Stomach (tissue), 9 donors: ENCODE measurements around the gene COG2. TPM values are rescaled to one million over a fixed set of nuclear protein-coding genes. Genes with fewer than 3 reads are reported as not detected.
A peak's percentile ranks its signal among the peaks of the same experiment; 100 is the strongest.

ENCODE experiments used
- DNase-seq, 2 donors: peaks; one replicate each; pipeline versions ENCODE4 v3.0.0 to v3.0.0-alpha.2; 2013 to 2019
- H3K27ac ChIP-seq, 5 donors: fragments of 200-600 bp in 4 of 5; sonication (generic) in 4 of 5; one replicate each; pipeline ENCODE4 v1.5.1; 2013 to 2019; ENCODE audit warnings: mild to moderate bottlenecking in 1 of 5, moderate library complexity in 1 of 5
- H3K27me3 ChIP-seq, 3 donors: fragments of 200-600 bp; sonication (generic); one replicate each; pipeline ENCODE4 v1.5.1; 2017 to 2019; ENCODE audit warnings: mixed run types in 1 of 3
- H3K36me3 ChIP-seq, 4 donors: fragments of 200-600 bp; sonication (generic); 1 replicate in 3 of 4; 2 replicates in 1 of 4; pipeline ENCODE4 v1.5.1; 2016 to 2019
- H3K4me1 ChIP-seq, 4 donors: fragments of 200-600 bp; sonication (generic); one replicate each; pipeline ENCODE4 v1.5.1; 2016 to 2019
- H3K4me3 ChIP-seq, 4 donors: fragments of 200-600 bp; sonication (generic) in 3 of 4; one replicate each; pipeline ENCODE4 v1.5.1; 2016 to 2019; ENCODE audit warnings: mild to moderate bottlenecking in 1 of 4
- H3K9me3 ChIP-seq, 4 donors: fragments of 200-600 bp; sonication (generic); one replicate each; pipeline ENCODE4 v1.5.1; 2016 to 2019
- EP300 ChIP-seq: sonication (generic); formaldehyde crosslinking; IDR thresholded peaks from one replicate; pipeline ENCODE4 v1.6.1; 2017; ENCODE audit warnings: antibody characterized with exemption
- POLR2A ChIP-seq, 4 donors: fragments of 450-650 bp; IDR thresholded peaks; one replicate each; pipeline ENCODE4 v1.6.1; 2016; ENCODE audit warnings: antibody characterized with exemption in 4 of 4, control low read depth in 2 of 4, mild to moderate bottlenecking in 1 of 4, moderate library complexity in 1 of 4
- POLR2AphosphoS5 ChIP-seq, 3 donors: sonication (generic); formaldehyde crosslinking; IDR thresholded peaks; one replicate each; pipeline ENCODE4 v1.6.1; 2016; ENCODE audit warnings: antibody characterized with exemption in 3 of 3
- WGBS, 5 donors: extraction: QIAGEN DNeasy Blood & Tissue Kit in 3 of 5; methylation state at CpG; one replicate each; pipeline versions ENCODE4 v1.1.5 to v1.1.7; 2013 to 2018; 5-methylcytosine and 5-hydroxymethylcytosine counted together
- intact Hi-C: fragments of 100-400 bp; cut with DNase I; formaldehyde crosslinking; loops from one replicate; pipeline ENCODE4 v1.15.1; 2023; ENCODE audit warnings: low total_unique reads
- polyA plus RNA-seq, 3 donors: library from polyadenylated mRNA; stranded (reverse); fragments of 200-250 nt; gene quantifications; one replicate each; pipeline ENCODE4 v1.2.3, GENCODE V29; 2013
- total RNA-seq, 5 donors: library from RNA; depleted of rRNA; stranded (reverse); fragments of >200 nt; gene quantifications; one replicate each; pipeline versions ENCODE4 v1.1.0 to v1.2.3, GENCODE V29; 2014 to 2016
- TF ChIP-seq, protein P1 (sequence below), 7 experiments: fragments of 450-650 bp in 4 of 7; fragments of 200-600 bp in 3 of 7; sonication (generic) in 3 of 7; IDR thresholded peaks; one replicate each; pipeline ENCODE4 v1.5.1; 2016 to 2019; ENCODE audit warnings: antibody characterized with exemption in 7 of 7, control low read depth in 2 of 7, mild to moderate bottlenecking in 1 of 7
- donor health status: healthy with polysubstance abuse.
- donor health status: Bipolar disorder and iron deficiency.
- donor health status: healthy.

COG2 gene
- total and polyA plus RNA-seq, 8 donors = 8.9 to 51.3 (median 20.7) TPM

DNA sequence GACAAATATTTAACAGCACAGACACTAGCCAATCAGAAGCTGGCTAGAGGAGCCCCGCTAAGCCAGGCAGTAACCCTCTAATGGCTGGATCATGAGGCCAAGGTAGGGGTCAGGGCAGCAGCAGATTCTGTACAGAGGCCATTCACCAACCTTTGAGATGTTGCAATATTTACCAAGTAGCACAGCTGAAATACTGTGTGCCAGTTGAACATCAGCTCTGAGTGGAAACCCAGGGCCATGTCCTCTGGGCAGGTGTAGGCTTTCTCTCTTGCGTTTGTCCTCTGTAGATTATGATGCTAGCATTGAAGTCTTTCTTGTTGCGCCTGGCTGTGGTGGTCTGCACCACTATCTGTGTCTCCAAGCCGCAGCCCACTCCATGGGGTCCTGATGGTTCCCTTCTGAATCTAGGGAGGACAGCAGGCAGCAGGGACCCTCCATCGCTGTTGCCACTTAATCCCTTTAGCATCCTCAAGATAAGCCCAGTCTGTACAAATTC lies 2.5 kb upstream of the COG2 start:
- Histone ChIP-seq H3K4me3 (no peak overlapping the region), H3K9me3 (no peaks in the 10 kb centered on the region), H3K27ac (no peak overlapping the region), H3K36me3 (no peaks in the 10 kb centered on the region), H3K27me3 (peaks cover 0 to 31% (median 0%) of the 10 kb centered on the region in 3 donors), H3K4me1 (peaks cover 17 to 27% (median 26%) of the 10 kb centered on the region in 4 donors)
- peak in 1 of 2 donors; percentile 26 for DNase-seq
- TF ChIP-seq POLR2A (IDR thresholded peaks at IDR 0.05) = no peak
- no peak for TF ChIP-seq EP300
- intact Hi-C loops = no loop called here
- 61 to 72% (median 67%) methylated on average over 5 of the region's 5 CpGs for WGBS, 5 donors

DNA sequence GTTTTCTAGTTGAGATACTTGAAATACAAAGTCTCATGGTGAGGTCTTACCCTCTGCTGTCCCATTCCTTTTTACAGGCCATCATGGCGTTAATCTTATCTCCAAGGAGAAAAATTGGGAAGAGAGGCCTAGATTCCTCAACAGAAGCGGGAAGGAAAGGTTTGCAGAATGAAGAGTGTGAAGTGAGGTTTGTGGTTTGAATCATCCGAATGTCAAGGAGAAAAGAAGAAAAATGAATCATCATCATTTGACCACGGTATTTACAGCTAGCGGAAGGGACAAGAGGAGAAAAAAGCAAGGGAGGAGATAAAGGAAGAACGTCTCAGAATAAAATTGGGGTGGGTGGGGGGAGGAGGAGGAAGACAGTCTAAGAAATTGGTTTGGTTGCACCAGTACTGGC lies 935 bp upstream of the COG2 start:
- DNase-seq = no peak
- no peak overlapping the region for H3K27ac ChIP-seq
- H3K9me3 ChIP-seq = no peaks in the 10 kb centered on the region
- no peak for TF ChIP-seq POLR2A (IDR thresholded peaks at IDR 0.05)
- TF ChIP-seq EP300 = no peak
- no peak for TF ChIP-seq POLR2AphosphoS5 (IDR thresholded peaks at IDR 0.05)
- TF ChIP-seq, protein P1, sequence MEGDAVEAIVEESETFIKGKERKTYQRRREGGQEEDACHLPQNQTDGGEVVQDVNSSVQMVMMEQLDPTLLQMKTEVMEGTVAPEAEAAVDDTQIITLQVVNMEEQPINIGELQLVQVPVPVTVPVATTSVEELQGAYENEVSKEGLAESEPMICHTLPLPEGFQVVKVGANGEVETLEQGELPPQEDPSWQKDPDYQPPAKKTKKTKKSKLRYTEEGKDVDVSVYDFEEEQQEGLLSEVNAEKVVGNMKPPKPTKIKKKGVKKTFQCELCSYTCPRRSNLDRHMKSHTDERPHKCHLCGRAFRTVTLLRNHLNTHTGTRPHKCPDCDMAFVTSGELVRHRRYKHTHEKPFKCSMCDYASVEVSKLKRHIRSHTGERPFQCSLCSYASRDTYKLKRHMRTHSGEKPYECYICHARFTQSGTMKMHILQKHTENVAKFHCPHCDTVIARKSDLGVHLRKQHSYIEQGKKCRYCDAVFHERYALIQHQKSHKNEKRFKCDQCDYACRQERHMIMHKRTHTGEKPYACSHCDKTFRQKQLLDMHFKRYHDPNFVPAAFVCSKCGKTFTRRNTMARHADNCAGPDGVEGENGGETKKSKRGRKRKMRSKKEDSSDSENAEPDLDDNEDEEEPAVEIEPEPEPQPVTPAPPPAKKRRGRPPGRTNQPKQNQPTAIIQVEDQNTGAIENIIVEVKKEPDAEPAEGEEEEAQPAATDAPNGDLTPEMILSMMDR (IDR thresholded peaks at IDR 0.05) = no peak
- intact Hi-C loops = no loop called here
- peaks cover 21 to 42% (median 39%) of the 10 kb centered on the region in 4 donors for H3K4me1 ChIP-seq
- H3K27me3 ChIP-seq = peaks cover 0 to 22% (median 0%) of the 10 kb centered on the region in 3 donors
- WGBS, 5 donors = 60 to 77% (median 74%) methylated on average over 6 of the region's 6 CpGs
- H3K36me3 ChIP-seq = peaks cover 0 to 10% (median 3%) of the 10 kb centered on the region in 4 donors
- H3K4me3 ChIP-seq = no peak overlapping the region

DNA sequence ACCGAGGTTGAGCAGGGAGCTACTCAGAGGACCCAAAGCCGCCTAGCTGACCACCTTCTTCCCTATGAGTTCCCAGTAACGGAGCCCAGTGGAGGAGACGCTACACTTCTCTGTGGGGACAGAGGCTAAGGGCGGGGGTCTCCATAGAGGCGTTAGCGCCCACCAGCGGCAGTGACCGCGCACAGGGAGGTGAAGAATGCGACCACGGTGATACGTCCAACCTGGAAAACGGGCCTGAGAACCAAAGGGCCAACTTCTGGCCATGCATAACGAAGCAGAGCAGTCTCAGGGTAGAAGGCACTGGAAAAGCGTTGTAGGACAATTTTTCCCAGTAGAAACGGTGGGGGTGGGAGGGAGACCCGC lies 400 bp upstream of the COG2 start:
- 14 to 20% (median 17%) methylated on average over 18 of the region's 18 CpGs for WGBS, 5 donors
- Histone ChIP-seq H3K4me1 (peaks cover 26 to 45% (median 44%) of the 10 kb centered on the region in 4 donors), H3K36me3 (peaks cover 0 to 16% (median 6%) of the 10 kb centered on the region in 4 donors), H3K27me3 (peaks cover 0 to 18% (median 0%) of the 10 kb centered on the region in 3 donors), H3K27ac (peak overlapping the region in 3 of 5 donors; percentile 86 to 91 (median 89)), H3K9me3 (no peaks in the 10 kb centered on the region), H3K4me3 (peak overlapping the region; percentile 78 to 96 (median 89))
- TF ChIP-seq POLR2AphosphoS5 (IDR thresholded peaks at IDR 0.05) = no peak
- TF ChIP-seq, protein P1 (IDR thresholded peaks at IDR 0.05) = no peak
- no peak for DNase-seq
- intact Hi-C loops = no loop called here

DNA sequence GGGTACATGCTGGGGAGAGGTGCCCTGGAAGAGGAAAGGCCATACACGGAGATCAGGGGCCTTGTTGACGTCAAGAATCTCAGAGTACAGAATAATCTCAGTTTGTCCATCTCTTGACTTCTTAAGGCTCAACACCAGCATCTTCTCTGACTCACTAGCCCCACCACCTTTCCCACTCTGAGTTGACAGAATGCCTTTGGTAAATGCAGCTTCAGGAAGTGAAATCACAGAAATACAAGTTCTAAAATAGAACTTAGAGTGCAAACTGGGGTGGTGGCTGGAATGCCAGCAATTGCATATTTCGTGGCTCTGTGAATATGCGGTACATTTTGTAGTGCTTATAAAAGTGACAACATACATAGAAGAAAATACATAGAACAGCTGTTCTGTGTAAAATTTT lies 1.6 kb downstream of the COG2 start:
- intact Hi-C loops = no loop called here
- WGBS, 5 donors = 24 to 42% (median 38%) methylated on average over 4 of the region's 4 CpGs
- Histone ChIP-seq H3K27me3 (peaks cover 0 to 8% (median 0%) of the 10 kb centered on the region in 3 donors), H3K27ac (no peak overlapping the region), H3K4me1 (peaks cover 29 to 63% (median 49%) of the 10 kb centered on the region in 4 donors), H3K36me3 (peaks cover 0 to 17% (median 6%) of the 10 kb centered on the region in 4 donors), H3K9me3 (no peaks in the 10 kb centered on the region), H3K4me3 (peak overlapping the region in 3 of 4 donors; percentile 84 to 96 (median 94))
- DNase-seq = peak in 1 of 2 donors; percentile 48
- TF ChIP-seq, protein P1 (IDR thresholded peaks at IDR 0.05) = no peak
- no peak for TF ChIP-seq POLR2A (IDR thresholded peaks at IDR 0.05)
- no peak for TF ChIP-seq POLR2AphosphoS5 (IDR thresholded peaks at IDR 0.05)

DNA sequence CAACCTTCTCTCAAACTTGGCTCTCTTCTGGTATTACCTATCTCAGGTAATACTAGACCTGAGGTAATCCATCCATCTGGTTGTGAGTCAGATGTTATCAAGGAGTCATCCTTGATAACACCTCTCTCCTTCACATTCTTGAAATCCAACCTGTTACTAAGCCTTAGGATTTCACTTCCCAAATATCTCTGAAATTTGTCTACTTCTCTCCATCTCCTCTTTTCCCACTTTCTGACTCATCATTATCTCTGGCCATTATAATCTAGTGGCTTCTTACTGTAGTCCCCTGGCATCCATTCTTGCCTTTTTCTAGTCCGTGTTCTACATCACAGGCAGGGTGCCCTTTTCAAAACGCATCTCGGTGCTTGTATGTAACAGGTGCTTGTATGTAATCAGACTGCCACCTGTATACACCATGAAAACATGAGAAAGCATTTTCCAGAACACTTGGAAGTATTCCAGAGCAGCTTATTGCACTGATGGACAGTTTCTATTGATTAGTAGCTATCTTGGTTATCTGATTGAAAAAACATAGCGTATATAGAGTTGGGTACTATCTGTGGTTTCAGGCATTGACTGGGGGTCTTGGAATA lies 4.5 kb downstream of the COG2 start:
- WGBS, 5 donors = 69 to 83% (median 72%) methylated on average over 4 of the region's 4 CpGs
- TF ChIP-seq POLR2A (IDR thresholded peaks at IDR 0.05) (no peak), POLR2AphosphoS5 (IDR thresholded peaks at IDR 0.05) (no peak), EP300 (no peak)
- TF ChIP-seq, protein P1 (IDR thresholded peaks at IDR 0.05) = no peak
- no peak for DNase-seq
- Histone ChIP-seq H3K9me3 (no peaks in the 10 kb centered on the region), H3K36me3 (peaks cover 0 to 17% (median 6%) of the 10 kb centered on the region in 4 donors), H3K4me3 (no peak overlapping the region), H3K27me3 (no peaks in the 10 kb centered on the region), H3K27ac (no peak overlapping the region), H3K4me1 (peaks cover 29 to 64% (median 48%) of the 10 kb centered on the region in 4 donors)
- intact Hi-C loops = no loop called here
